ENCODE results near the gene ZBTB46. TPM values are rescaled to one million over a fixed set of nuclear protein-coding genes. Genes with fewer than 3 reads are reported as not detected.
"Not testable (repeated sequence)": the region's sequence is repeated elsewhere in the genome, so short reads cannot be mapped to it uniquely, and the experiment has no call there.

ZBTB46 gene
- total RNA-seq, 1 donor from 2014 or later: 30.2 TPM

DNA sequence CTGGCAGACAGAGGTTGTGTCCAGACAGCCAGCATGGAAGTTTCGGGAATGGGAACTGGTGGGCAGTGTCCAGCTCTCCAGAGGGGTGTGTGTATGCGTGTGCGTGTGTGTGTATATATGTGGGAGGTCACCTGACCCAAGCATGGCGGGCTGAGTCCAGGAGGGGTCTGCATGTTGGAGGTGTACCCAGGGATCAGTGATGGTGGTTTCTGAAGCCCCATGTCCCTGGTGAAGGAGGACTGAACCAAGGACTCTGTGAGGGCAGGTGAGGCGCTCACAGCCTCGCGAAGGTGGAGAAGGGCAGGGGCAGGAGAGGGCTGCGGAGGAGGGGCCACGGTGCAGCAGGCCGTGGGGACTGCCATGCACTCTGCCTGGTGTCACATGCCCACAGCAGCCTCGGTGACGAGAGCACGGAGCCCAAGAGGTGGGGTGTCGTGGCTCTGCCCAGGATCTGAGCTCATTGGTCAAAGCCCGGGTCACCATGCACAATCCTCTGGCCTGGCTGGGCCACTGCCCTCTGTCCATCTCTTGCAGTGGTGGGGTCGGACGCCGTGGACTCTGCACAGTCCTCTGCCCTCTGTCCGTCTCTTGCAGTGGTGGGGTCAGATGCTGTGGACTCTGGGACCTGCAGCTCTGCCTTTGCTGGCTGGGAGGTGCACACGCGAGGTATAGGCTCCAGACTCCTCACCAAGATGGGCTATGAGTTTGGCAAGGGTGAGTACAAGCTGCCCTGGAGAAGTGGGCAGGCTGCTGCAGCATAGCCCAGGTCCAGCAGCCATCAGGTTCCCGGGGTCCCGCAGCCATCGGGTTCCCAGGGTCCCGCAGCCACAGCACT is 96.7 kb downstream of the ZBTB46 start:
- intact Hi-C loops (cut with DNase I): no loop called here
- peak; percentile 53 for DNase-seq (ENCODE audit: low spot score)
- no peak for ATAC-seq

DNA sequence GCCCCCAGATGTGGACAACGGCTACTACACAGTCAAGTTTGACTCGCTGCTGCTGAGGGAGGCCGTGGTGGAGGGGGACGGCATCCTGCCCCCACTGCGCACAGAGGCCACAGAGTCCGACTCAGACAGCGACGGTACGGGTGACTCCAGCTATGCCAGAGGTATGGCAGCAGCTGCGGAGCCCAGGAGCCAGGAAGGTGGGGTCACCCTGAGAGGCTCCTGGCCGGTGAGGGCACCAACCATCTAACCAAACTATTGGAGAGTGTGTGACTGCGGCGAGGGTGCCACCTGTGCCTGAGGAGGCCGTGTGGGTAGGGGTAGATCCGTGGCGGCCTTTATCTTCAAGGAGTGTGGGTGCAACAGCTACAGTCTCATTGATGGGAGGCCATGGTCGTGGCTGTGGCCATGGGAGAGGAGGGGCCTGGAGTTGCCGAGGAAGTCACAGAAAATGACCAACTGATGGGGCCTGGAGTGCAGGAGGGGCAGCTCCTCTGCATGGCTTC is 97.4 kb downstream of the ZBTB46 start:
- ATAC-seq: no peak
- intact Hi-C loops (cut with DNase I): no loop called here

DNA sequence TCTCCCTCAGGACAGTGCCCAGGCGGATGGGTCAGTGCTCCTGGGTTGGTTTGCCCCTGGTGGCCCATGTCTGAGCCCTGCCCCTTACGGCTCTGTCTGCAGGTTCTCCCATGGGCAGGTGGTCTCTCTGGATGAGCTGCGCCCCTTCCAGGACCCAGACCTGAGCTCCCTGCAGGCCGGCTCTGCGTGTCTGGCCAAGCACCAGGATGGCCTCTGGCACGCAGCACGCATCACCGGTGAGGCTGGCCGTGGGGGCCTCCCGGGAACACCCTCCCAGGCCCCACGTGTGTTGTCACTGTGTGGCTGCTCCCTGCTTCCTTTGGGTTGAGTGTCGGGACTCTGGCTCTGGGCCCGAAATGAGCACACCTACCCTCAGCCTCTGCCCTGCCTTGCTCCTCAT is 97.9 kb downstream of the ZBTB46 start:
- ATAC-seq: no peak
- intact Hi-C loops (cut with DNase I): no loop called here
- DNase-seq (ENCODE audit: low spot score): no peak

More for the DNA sequence above, 97.4 kb downstream of the ZBTB46 start:
- peak; percentile 55 for DNase-seq (ENCODE audit: low spot score)

DNA sequence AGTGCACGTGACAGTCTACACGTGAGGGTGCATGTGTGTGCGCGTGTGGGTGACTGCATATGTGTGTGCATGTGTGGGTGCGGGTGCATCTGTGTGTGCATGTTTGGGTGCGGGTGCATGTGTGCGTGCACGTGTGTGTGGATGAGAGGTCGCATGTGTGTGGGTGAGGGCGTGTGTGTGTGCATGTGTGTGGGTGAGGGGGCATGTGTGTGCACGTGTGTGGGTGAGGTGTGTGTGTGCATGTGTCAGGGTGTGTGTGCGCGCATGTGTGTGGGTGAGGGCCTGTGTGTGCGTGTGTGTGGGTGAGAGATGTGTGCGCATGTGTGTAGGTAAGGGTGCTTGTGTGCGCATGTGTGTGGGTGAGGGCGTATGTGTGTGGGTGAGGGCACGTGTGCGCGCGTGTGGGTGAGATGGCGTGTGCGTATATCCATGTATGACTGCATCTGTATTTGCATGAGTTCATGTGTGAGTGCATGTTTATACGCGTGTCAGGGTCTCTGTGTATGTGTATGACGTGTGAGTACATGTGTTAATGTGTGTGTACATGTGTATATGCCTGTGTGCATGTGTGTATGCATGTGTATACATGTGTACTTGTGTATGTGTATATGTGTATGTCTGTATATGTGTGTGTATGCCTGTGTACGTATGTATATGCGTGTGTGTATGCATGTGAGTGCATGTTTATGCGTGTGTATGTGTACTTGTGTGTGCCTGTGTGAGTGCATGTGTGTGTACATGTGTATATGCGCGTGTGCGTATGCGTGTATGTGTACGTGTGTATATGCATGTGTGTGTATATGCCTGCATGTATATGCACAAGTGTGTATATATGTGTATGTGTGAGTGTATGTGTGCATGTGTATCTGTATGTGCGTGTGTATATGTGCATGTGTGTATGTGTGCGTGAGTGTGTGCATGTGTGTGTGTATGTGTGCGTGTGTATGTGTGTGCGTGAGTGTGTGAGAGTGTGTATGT is 98.7 kb downstream of the ZBTB46 start:
- DNase-seq (ENCODE audit: low spot score): peak; percentile 17
- intact Hi-C loops (cut with DNase I): no loop called here
- no peak for ATAC-seq

DNA sequence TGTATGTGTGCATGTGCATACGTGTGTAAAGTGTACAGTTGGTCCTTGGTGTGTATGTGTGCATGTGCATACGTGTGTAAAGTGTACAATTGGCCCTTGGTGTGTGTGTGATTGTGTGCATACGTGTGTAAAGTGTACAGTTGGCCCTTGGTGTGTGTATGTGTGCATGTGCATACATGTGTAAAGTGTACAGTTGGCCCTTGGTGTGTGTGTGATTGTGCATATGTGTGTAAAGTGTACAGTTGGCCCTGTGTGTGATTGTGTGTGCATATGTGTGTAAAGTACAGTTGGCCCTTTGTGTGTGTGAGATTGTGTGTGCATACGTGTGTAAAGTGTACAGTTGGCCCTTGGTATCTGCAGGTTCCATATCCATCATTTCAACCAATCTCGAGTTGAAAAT is 99.7 kb downstream of the ZBTB46 start:
- ATAC-seq (no peak), DNase-seq (ENCODE audit: low spot score) (no peak)
- intact Hi-C loops (cut with DNase I): no loop called here

DNA sequence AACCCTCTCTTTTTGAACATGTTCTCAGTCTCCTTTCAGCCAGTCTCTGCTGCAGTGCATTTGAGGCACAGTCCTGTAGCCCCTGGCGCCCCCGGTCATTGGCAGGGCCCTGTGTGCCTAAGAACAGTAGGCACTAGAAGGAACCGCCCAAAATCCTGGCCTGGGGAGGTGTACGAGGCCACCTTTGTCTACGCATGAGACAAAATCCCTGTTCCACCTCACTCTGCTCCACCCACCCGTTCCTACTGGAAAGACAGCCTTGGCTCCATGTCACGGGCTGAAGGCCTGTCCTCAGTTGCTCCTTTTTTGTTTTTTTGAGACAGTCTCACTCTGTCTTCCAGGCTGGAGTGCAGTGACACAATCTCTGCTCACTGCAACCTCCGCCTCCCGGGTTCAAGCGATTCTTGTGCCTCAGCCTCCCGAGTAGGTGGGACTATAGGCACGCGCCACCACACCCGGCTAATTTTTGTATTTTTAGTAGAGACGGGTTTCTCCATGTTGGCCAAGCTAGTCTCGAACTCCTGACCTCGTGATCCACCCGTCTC is 100.8 kb downstream of the ZBTB46 start:
- intact Hi-C loops (cut with DNase I); ATAC-seq: not testable (repeated sequence)
- peak; percentile 49 for DNase-seq (ENCODE audit: low spot score)

DNA sequence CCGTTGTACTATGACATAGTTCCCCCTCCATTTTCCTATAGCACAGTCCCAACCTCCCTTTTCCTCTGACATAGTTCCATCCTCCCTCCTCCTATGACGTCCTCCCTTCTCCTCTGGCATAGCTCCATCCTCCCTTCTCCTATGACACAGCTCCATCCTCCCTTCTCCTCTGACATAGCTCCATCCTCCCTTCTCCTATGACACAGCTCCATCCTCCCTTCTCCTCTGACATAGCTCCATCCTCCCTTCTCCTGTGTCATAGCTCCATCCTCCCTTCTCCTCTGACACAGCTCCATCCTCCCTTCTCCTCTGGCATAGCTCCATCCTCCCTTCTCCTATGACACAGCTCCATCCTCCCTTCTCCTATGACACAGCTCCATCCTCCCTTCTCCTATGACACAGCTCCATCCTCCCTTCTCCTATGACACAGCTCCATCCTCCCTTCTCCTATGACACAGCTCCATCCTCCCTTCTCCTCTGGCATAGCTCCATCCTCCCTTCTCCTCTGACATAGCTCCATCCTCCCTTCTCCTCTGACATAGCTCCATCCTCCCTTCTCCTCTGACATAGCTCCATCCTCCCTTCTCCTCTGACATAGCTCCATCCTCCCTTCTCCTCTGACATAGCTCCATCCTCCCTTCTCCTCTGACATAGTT is 108.0 kb downstream of the ZBTB46 start:
- ATAC-seq; intact Hi-C loops (cut with DNase I): not testable (repeated sequence)

DNA sequence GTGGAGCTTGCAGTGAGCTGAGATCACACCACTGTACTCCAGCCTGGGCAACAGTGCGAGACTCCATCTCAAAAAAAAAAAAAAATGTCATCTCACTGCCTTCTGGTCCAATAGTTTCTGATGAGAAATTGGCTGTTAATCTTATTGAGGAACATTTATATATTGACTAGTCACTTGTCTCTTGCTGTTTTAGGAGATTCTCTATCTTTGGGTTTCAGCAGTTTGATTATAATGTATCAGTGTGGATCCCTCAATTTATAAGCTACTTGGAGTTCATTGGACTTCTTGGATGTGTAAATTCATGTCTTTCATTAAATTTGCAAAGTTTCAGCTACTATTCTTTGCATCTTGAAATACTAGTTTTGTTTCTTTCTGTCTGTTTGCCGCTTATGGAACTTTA is 112.1 kb downstream of the ZBTB46 start:
- DNase-seq (ENCODE audit: low spot score): no peak
- no peak for ATAC-seq
- intact Hi-C loops (cut with DNase I): no loop called here

More for the DNA sequence above, 108.0 kb downstream of the ZBTB46 start:
- not testable (repeated sequence) for DNase-seq (ENCODE audit: low spot score)

DNA sequence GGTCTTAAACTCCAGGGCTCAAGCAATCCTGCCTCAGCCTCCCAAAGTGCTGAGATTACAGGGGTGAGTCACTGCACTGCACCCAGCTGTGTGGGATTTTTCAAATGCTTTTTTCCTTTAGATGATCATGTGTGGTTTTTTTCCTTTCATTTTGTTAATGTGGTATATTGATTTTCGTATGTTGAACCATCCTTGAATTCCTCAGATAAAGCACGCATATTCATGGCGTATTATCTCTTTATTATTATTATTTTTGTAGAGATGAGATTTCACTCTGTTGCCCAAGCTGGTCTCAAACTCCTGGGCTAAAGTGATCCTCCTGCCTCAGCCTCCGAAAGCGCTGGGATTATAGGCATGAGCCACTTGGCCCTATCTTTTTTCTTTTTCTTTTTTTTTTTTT is 116.2 kb downstream of the ZBTB46 start:
- intact Hi-C loops (cut with DNase I): no loop called here
- no peak for ATAC-seq
- DNase-seq (ENCODE audit: low spot score): peak; percentile 25

DNA sequence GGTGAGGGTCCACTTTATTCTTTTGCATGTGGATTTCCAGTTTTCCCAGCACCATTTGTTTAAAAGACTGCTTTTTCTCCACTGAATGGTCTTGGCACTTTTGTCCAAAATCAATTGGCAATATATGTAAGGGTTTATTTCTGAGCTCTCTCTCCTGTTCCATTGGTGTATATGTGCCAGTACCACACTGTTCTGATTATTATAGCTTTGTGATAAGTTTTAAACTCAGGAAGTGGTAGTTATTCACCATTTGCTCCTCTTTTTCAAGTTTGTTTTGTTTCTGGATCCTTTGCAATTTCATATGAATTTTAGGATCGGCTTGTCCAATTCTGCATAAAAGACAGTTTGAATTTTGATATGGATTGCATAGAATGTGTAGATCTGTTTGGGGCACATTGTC is 118.9 kb downstream of the ZBTB46 start:
- ATAC-seq (no peak), DNase-seq (ENCODE audit: low spot score) (no peak)
- intact Hi-C loops (cut with DNase I): no loop called here

DNA sequence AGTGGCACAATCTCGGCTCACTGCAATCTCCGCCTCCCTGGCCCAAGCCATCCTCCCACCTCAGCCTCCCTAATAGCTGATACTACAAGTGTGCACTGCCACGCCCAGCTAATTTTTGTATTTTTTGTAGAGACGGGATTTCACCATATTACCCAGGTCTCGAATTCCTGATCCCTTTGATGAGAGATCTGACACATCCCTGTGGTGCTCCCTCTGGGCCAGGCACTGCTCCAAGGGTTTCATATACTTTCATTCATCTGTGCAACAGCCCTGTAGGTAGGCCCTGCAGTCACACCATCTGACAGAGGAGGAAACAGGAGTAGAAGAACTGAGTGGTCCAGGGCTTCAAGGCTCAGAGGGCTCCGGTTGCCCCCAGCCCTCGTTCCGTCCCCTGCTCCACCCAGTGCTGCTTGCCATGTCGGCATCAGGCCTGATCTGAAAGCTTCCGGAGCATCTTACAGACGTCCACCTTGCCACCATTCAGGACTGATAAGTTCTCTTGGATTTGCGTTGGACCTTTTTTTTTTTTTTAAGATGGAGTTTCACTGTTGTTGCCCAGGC is 119.9 kb downstream of the ZBTB46 start:
- DNase-seq (ENCODE audit: low spot score) (peak; percentile 30), ATAC-seq (no peak)
- intact Hi-C loops (cut with DNase I): no loop called here

DNA sequence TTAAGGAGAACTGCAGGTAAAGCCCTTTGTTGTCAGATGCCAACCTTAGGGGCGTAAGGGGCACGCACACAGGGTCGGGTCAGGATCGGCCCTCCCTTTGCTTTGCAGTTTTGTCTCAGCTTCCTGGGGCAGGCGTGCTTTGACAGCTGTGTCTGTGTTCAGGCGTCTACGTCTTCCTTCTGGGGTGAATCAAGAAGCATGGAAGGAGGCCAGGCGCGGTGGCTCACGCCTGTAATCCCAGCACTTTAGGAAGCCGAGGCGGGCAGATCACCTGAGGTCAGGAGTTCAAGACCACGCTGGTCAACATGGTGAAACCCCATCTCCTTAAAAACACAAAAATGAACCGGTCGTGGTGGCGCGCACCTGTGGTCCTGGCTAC is 121.9 kb downstream of the ZBTB46 start:
- ATAC-seq (no peak), DNase-seq (ENCODE audit: low spot score) (peak; percentile 51)
- intact Hi-C loops (cut with DNase I): no loop called here

DNA sequence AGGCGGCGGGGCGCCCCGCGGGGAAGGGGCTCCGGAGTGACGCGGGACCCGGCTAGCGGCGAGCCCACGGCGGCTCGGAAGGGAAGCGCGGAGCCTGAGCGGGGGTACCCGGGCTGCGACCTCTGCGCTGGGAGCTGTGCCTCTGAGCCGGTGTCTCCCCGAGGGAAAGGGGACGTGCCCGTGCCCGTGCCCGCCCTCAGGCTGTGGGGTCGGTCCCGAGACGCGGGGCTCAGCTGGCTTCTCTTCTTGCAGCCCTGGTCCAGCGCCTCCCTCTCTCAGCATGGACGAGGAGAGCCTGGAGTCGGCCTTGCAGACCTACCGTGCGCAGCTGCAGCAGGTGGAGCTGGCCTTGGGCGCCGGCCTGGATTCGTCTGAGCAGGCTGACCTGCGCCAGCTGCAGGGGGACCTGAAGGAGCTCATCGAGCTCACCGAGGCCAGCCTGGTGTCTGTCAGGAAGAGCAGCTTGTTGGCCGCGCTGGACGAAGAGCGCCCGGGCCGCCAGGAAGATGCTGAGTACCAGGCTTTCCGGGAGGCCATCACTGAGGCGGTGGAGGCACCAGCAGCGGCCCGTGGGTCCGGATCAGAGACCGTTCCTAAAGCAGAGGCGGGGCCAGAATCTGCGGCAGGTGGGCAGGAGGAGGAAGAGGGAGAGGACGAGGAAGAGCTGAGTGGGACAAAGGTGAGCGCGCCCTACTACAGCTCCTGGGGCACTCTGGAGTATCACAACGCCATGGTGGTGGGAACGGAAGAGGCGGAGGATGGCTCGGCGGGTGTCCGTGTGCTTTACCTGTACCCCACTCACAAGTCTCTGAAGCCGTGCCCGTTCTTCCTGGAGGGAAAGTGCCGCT is 122.5 kb downstream of the ZBTB46 start:
- intact Hi-C loops (cut with DNase I): no loop called here
- DNase-seq (ENCODE audit: low spot score): peak; percentile 63

DNA sequence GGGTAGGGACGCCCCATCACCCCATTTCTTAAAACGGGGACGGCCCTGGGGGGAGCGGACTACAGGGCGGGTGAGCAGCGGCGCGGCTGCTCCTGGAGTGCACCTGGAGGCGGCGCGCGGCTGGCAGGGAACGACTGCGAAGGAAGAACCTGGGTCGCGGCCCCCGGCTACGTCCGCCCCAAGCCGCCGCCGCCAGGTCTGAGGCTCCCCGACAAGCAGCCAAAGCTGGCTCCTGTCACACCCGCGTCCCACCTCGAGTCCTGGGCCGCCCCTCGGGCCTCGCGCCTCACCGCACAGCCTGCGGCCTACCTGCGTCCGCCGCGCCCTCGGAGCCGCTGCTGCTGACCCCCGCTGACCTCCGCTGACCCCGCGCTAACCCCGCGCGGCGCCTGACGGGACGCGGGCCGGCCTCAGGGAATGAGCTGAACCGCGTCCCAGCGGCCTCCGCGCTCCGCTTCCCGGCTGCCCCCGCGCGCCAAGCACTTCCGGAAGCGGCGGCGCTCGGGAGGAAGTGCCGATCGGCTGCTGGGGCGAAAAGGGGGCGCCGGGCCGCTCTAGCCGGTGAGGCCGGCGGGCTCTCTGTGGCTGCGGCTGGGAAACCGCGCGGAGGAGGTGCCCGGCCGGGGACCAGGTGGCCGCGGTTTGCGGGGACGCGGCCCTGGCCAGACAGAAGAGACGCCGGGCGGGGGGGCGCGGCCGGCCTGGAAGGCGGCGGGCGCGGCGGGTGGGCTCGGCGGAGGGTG is 123.3 kb downstream of the ZBTB46 start, which contains the start of the genes ARFRP1 and ZGPAT:
TSS of gene ARFRP1 (minus strand) at position 419 of the 743 bp plus-strand sequence. CDS start 885 bp downstream, outside the sequence.
TSS of gene ZGPAT (plus strand) at position 482 of the 743 bp plus-strand sequence. CDS start 542 bp downstream, outside the sequence.
- intact Hi-C loops (cut with DNase I): no loop called here
- ATAC-seq: peak; percentile 95
- DNase-seq (ENCODE audit: low spot score): peak; percentile 94

More for the DNA sequence above, 122.5 kb downstream of the ZBTB46 start:
- ATAC-seq: no peak

DNA sequence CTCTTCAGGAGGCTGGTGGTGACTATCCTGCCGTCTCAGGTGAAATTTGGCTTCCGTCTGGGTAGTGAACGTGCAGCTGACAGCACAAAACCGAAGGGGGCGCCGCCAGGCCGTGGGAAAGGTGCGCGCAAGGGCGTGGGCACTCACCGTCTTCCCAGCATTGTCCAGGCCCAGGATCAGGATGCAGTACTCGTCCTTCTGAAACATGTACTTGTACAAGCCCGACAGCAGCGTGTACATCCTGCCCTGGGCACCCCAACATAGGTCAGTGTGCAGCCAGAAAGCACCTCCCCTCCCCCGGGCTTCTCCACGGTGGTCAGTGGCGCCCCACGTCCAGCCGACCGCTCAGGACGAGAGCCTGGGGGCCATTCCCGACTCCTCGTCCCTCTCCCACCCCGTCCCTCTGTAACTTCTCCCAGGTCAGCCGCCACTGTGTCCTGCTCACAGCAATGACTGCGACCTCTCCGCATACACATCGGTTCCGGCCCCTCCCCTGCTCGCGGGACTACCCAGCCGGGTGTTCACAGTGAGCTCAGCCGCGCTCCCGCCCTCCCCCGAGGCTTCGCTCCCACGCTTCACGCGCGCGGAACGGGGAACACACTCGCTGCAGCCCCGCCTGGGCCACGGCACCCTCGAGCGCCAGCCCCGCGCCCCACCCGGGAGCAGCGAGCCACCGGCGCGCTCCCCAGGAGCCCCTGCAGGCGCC is 124.1 kb downstream of the ZBTB46 start:
- intact Hi-C loops (cut with DNase I): no loop called here
- peak; percentile 72 for DNase-seq (ENCODE audit: low spot score)
- ATAC-seq: peak; percentile 5

DNA sequence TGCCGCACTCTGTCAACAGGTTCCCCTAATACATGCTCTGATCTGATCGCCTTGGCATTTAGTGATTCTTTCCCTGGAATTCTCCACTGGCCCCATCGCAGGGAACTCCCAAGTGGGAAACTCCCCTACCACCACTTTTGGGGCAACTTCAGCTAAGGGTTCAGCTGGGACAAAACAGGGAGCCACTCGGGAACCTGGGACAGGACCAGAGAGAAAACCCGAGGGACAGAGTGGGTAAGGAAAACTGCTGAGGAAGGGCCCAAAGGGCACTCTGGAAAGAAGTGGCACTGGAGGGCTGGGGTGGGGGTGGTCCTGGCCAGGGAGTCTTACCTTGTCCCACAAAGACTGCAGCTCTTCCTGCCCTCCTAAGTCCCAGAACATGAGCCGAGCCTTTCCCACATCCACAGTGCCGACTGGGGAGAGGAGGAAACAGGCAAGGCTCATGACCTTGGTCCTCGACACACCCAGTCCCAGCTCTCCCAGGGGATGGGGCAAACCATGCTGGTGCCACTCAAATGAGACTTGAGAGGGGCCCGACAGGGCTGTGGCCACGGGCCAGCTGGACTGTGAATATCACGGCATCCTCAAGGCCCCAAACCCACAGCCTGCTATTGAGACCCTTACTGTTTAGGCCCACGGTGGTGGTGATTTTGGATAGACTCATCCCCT is 124.9 kb downstream of the ZBTB46 start:
- intact Hi-C loops (cut with DNase I): no loop called here
- ATAC-seq (no peak), DNase-seq (ENCODE audit: low spot score) (peak; percentile 55)

Data from sciatic nerve (tissue), 2 donors.